Activated T-helper 17 cell treated with anti-CD3 and anti-CD28 coated beads, Interleukin-2, amount 50 U/mL, for 72 hours (primary cell): Measurements from ENCODE around the gene CDS1. TPM values are rescaled to one million over a fixed set of nuclear protein-coding genes. Genes with fewer than 3 reads are reported as not detected.
"Not testable (repeated sequence)": the region's sequence is repeated elsewhere in the genome, so short reads cannot be mapped to it uniquely, and the experiment has no call there.

Source experiments
- ATAC-seq: fragments of 150-1000 bp; cut with Tn5 transposase; replicated peaks from 2 replicates; pipeline ENCODE4 v1.10.0; 2021; ENCODE audit warnings: mild to moderate bottlenecking, moderate library complexity
- H3K27ac Mint-ChIP-seq: one replicate; pipeline ENCODE4 v1.8.0; 2022; ENCODE audit warnings: mixed read lengths
- H3K27me3 Mint-ChIP-seq: one replicate; pipeline ENCODE4 v1.8.0; 2022; ENCODE audit warnings: mixed read lengths
- H3K36me3 Mint-ChIP-seq: one replicate; pipeline ENCODE4 v1.8.0; 2022; ENCODE audit warnings: low read depth, mild to moderate bottlenecking, mixed read lengths
- H3K4me1 Mint-ChIP-seq: one replicate; pipeline ENCODE4 v1.8.0; 2022; ENCODE audit warnings: mixed read lengths
- H3K4me3 Mint-ChIP-seq: one replicate; pipeline ENCODE4 v1.8.0; 2022; ENCODE audit warnings: mild to moderate bottlenecking, mixed read lengths
- H3K9me3 Mint-ChIP-seq: one replicate; pipeline ENCODE4 v1.8.0; 2022; ENCODE audit warnings: mixed read lengths
- total RNA-seq, 2 donors: library from RNA; stranded (reverse); gene quantifications; one replicate each; pipeline ENCODE4 v1.2.3, GENCODE V29; 2022

The CDS1 gene
- total RNA-seq, 2 donors from 2014 or later: 0.15 to 0.16 TPM

DNA sequence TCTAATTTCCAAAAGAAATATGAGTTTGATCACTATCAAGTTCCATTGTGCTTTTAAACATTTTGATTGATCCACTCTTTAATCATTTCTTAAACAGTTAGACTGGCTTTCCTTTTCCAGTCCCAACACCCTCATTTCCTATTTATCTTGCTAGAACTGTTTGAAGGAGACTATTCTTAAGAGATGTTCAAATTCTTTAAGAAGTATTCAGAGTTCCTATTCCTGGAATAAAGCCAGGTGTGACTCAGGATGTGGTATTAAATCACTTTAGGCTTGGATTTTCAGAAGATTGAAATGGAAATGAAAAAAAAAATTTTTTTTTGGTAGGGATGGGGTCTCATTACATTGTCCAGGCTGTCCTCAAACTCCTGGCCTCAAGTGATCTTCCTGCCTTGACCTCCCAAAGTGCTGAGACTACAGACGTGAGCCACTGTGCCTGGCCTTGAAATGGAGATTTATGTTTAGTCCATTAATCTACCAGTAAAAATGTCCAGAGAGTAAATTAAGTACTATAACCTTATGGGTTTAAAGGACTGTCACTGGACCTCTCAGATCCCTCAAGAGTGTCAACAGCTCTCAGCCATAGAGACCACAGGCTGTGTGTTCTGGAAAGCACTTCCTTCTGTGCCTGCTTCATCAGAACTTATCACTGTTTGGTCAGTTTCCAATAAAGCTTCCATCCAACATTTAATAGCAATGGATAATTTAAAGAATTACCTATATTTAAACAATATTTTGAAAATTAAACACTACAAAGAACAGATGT is 90.7 kb downstream of the CDS1 start:
- Mint-ChIP-seq H3K4me3 (no peak overlapping the region), H3K4me1 (no peaks in the 10 kb centered on the region), H3K27ac (no peak overlapping the region), H3K9me3 (no peaks in the 10 kb centered on the region), H3K36me3 (no peaks in the 10 kb centered on the region), H3K27me3 (no peaks in the 10 kb centered on the region)
- no peak for ATAC-seq

DNA sequence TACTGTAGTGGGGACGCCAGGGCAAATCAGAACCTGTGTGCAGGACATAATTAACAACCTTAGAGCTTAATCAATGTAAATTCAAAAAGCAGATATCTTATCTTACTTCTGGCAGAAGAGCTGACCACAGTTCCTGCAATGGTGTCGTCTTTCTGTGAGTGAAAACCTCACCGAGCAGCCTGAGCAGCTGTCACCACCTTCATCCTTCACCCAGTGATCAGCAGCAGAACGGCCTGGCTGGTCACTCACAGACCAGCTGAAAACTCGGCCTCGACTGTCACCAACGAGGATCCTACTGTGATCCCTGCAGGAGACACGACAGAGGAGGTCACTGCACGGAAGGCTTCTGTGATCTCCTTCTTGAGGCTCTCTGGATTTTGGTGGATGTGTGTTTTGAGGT is 94.2 kb downstream of the CDS1 start:
- Mint-ChIP-seq H3K4me3 (no peak overlapping the region), H3K27me3 (no peaks in the 10 kb centered on the region), H3K9me3 (no peaks in the 10 kb centered on the region), H3K27ac (no peak overlapping the region), H3K36me3 (no peaks in the 10 kb centered on the region), H3K4me1 (no peaks in the 10 kb centered on the region)
- no peak for ATAC-seq

DNA sequence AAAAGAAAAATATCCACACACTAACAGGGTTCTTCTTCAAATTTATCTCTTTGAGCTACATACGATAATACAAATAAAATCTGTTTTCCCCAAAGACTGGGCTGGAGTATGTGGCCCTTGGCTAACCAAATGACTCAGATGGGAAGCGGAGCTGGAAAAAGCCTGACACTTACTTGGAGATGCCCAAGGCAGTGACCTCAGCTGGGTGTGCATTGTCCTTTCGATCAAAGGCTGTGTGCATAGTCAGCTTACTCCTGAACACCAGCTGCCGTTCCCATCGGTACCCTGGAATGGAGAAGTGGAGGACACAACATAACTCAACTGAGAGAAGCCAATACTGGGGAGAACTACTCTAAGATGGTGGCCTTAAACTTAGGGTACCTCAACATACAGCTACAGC is 95.1 kb downstream of the CDS1 start:
- Mint-ChIP-seq H3K36me3 (no peaks in the 10 kb centered on the region), H3K4me3 (no peak overlapping the region), H3K27me3 (no peaks in the 10 kb centered on the region), H3K9me3 (no peaks in the 10 kb centered on the region), H3K4me1 (no peaks in the 10 kb centered on the region), H3K27ac (no peak overlapping the region)
- no peak for ATAC-seq

DNA sequence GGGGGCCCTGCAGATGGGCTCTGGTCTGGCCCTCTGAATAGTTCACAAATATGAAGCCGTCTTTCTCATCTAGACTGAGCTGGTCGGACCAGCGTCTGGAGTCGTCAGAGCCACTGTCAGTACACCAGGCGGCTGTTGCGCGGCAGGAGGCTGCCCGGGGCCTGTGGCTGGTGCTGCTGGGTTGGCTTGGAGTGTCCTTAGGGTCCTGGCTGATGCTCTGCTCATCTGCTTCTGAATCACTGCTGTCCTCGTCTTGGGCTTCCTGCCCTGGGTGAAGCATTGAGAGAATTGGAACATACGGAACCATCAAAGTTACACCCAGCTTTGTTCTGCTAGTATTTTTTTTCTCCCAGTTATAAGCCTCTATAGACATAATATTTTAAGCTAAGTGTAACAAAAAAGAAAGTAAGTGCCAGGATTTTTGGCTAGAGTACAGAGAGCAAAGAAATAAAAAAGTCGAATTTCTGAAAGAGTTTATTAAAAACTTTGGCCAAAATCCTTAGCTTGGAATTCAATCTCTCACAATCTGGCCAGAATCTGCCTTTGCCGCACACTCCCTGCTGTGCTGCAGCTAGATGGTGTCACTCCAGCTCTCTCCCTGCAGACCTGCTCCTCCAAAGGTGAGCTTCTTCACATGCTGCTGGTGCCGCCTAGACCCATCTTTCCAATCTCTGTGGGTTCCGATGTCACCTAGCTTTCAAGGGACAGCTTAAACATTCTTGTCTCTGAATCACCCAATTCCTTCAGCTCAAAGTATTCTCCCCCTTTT is 96.2 kb downstream of the CDS1 start:
- Mint-ChIP-seq H3K36me3 (no peaks in the 10 kb centered on the region), H3K4me1 (no peaks in the 10 kb centered on the region), H3K27me3 (no peaks in the 10 kb centered on the region), H3K9me3 (no peaks in the 10 kb centered on the region), H3K4me3 (no peak overlapping the region), H3K27ac (no peak overlapping the region)
- no peak for ATAC-seq

DNA sequence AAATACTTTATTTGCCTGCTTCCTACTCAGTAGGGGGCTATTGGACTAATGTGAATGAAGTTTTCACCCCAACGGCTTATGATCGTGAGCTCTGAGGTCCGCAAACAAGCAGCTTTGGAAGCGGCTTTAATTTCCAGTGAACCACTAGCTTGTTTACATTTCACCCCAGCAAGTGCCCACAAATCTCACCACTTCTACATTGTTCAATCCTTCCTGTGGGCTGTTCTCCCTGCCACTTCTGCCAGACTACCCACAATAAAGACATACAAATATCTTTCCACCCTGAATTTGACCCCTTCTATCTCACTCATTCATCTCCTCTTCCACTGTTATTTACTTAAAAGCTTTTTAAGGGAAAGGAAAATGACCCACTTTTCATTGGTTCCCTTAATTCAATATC is 98.0 kb downstream of the CDS1 start:
- H3K4me1 Mint-ChIP-seq: no peaks in the 10 kb centered on the region
- H3K27ac Mint-ChIP-seq: no peak overlapping the region
- H3K4me3 Mint-ChIP-seq: no peak overlapping the region
- H3K36me3 Mint-ChIP-seq: no peaks in the 10 kb centered on the region
- H3K9me3 Mint-ChIP-seq: no peaks in the 10 kb centered on the region
- ATAC-seq: no peak
- no peaks in the 10 kb centered on the region for H3K27me3 Mint-ChIP-seq

DNA sequence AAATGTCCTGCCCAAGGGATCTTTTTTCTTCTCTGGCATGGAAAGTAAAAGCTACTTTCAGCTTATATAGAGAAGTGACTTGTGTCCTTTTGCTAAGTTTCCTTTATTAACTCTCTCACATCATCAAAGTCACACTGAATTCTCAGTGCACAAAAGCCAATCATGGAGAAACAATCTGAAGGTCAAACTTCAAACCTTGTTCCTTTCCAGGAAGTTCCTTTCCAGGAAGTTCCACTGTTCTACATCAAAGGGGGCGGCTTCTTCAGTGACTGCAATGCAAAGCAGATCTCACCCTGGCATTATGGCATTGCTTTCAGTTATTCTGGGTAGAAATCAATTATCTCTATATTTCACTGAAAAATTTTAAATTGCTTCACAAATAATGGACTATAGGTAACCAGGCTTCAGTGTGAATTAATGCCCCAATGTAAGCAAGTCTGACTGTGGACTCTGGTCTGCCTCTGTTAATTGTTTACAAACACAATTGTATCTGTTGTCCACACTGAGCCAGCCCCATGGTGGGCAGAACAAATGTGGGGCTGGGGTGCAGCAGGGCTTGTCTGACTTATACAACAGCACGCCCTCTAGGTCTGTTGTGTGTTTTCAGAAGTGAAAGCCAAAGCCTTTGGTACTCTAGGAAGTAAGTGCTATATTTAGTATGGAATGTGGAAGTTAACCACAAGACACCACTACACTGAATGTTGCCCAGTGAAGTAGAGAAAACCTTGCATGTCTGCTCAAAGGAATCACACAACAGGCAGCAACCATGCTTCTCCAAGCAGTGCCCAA is 98.8 kb downstream of the CDS1 start:
- no peak overlapping the region for H3K27ac Mint-ChIP-seq
- no peaks in the 10 kb centered on the region for H3K4me1 Mint-ChIP-seq
- H3K27me3 Mint-ChIP-seq: no peaks in the 10 kb centered on the region
- H3K9me3 Mint-ChIP-seq: no peaks in the 10 kb centered on the region
- no peak overlapping the region for H3K4me3 Mint-ChIP-seq
- ATAC-seq: peak; percentile 21
- no peaks in the 10 kb centered on the region for H3K36me3 Mint-ChIP-seq

DNA sequence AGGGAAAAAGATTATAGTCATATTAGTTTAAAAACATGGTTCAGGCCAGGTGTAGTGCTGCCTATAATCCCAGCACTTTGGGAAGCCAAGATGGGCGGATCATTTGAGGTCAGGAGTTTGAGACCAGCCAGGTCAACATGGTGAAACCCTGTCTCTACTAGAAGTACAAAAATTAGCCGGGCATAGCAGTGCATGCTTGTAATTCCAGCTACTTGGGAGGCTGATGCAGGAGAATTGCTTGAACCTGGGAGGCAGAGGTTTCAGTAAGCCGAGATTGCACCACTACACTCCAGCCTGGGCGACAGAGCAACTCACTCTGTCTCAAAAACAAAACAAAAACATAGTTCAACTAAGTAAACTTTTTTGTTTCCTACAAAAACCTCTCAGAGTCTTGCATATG is 99.7 kb downstream of the CDS1 start:
- not testable (repeated sequence) for H3K27me3 Mint-ChIP-seq, H3K9me3 Mint-ChIP-seq, H3K4me1 Mint-ChIP-seq, H3K4me3 Mint-ChIP-seq, H3K27ac Mint-ChIP-seq, ATAC-seq, H3K36me3 Mint-ChIP-seq

DNA sequence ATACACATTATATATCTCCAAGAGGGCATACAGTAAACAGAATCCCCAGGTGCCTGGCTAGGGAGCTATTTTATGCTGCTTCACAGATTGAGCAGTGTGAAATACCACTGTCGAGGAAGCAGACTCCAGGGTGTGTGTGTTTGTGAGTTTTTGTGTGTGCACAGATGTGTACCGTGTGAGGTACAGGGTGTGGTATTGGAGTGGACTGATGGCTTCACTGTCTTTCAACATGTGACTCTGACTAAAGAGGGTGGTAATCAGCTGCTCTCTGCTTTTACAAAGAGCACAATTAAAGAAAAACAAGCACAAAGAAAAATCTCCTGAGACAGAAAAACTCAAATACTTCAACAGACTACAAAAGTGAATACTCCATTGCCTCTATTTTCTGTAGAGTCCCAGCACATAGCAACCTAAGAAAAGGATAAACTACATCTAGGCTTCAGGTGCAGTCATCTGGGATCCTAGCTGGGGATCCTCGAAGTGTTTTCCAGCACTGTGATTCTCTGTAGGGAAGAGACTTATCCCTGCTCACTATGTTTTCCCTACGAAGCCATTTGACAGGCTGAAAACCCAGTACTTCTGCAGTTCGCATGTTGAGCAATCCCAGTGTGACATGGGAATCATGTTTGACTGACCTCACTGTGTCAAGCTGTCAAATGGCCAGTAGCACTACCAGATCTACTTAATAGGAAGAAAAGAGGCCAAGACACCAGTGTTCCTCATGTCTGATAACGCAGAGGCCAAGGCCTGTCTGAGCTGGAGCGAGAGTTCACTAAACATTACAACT is 100.3 kb downstream of the CDS1 start:
- Mint-ChIP-seq H3K27me3 (no peaks in the 10 kb centered on the region), H3K9me3 (no peaks in the 10 kb centered on the region), H3K4me3 (no peak overlapping the region), H3K4me1 (no peaks in the 10 kb centered on the region), H3K27ac (no peak overlapping the region), H3K36me3 (no peaks in the 10 kb centered on the region)
- ATAC-seq: no peak

DNA sequence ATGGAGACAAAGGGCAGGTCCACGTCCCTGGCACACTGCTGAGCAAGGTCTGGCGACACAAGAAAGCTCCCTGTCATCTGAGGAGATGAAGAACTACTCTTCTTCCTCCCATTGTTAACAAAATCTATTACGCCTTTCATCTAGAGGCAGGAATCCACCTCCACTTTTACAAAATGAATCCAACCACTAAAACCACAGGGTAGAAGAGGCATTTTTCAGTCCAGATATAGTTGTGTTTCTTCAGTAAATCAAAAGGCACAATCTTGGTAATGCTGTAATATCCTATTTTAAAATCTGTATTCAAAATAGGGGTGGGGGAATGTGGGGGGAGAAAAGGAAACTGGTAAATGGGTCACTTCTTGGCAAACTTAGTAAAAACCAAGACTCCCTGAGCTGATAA is 101.4 kb downstream of the CDS1 start:
- Mint-ChIP-seq H3K27ac (no peak overlapping the region), H3K36me3 (no peaks in the 10 kb centered on the region), H3K4me3 (no peak overlapping the region), H3K9me3 (no peaks in the 10 kb centered on the region), H3K27me3 (no peaks in the 10 kb centered on the region), H3K4me1 (no peaks in the 10 kb centered on the region)
- ATAC-seq: peak; percentile 28

DNA sequence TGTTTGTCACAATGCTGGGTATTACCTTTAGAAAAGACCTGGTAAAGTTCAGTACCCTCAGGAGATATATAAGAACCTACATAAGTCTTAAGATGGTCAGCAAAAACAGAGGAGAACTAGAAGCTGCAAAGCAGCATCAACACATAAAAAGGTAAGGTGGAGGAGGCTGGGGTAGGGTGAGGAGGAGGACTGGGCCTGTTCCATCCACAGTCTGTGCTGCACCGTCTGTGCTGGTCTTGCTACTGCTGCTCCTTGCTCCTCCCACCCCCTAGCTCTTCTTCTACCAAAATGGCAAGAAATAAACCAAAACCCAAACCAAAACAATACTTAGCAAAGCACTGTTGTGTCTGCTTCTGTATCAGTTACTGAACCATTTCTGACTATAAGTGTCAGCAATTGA is 102.2 kb downstream of the CDS1 start:
- no peak overlapping the region for H3K4me3 Mint-ChIP-seq
- no peaks in the 10 kb centered on the region for H3K4me1 Mint-ChIP-seq
- ATAC-seq: no peak
- H3K36me3 Mint-ChIP-seq: no peaks in the 10 kb centered on the region
- no peaks in the 10 kb centered on the region for H3K27me3 Mint-ChIP-seq
- no peak overlapping the region for H3K27ac Mint-ChIP-seq
- H3K9me3 Mint-ChIP-seq: no peaks in the 10 kb centered on the region

DNA sequence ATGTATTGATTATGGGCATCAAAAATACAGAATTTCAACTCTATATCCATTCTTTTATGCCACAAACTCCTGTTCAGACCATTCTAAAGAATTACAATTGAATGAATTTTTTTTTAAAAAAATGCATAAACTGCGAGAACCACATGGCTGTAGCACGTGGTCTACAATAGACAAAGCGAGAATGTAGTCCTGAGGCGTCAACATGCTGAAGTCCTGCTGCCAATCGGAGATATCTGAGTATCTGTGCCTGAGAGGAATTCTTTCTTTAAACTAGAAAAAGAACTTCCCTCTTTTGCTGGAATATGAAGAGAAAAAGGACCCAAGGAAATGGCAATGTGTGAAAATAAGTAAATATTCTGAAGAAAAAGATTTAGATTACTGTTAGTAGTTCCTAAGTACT is 105.7 kb downstream of the CDS1 start:
- no peak overlapping the region for H3K4me3 Mint-ChIP-seq
- no peaks in the 10 kb centered on the region for H3K9me3 Mint-ChIP-seq
- no peaks in the 10 kb centered on the region for H3K27me3 Mint-ChIP-seq
- ATAC-seq: no peak
- no peak overlapping the region for H3K27ac Mint-ChIP-seq
- no peaks in the 10 kb centered on the region for H3K36me3 Mint-ChIP-seq
- peaks cover 6% of the 10 kb centered on the region for H3K4me1 Mint-ChIP-seq

DNA sequence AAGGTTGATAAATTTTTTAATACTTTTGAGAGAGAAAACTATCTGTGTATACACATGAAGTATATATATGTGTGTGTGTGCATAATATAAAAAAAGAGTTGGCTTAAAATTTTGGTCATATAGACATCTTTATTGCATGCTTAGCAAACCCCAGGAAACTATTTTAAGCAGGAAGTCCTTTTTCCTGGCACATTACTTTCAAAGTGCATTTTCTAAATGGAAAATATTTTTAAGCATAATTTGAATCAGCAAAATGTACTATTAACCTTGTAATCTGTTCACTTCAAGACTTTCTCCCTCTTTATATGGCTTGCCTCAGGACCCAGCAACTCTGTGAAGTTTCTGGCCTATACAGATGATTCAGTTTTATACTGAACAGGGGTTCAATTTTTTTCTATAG is 106.3 kb downstream of the CDS1 start:
- Mint-ChIP-seq H3K4me3 (no peak overlapping the region), H3K36me3 (no peaks in the 10 kb centered on the region), H3K9me3 (no peaks in the 10 kb centered on the region), H3K27ac (no peak overlapping the region), H3K27me3 (no peaks in the 10 kb centered on the region), H3K4me1 (peaks cover 6% of the 10 kb centered on the region)
- no peak for ATAC-seq

DNA sequence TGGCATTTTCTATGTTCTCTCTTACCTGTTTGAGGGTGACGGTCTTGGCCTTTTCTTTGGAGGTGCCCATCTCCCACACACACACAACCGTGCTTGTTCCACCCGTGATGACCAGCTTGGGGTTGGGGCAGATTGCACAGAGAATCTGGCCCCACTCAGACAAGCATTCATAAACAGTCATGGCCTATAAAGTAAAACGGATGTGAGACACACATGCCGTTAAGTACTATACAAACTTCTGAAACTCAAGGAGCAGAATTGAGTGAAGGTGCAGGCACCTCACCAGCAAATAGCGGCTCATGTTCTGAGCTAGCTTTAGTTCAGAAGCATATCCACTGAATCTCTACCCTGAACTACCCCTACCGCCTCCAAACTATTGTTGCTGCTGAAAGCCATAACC is 107.6 kb downstream of the CDS1 start:
- Mint-ChIP-seq H3K4me1 (peaks cover 6% of the 10 kb centered on the region), H3K36me3 (no peaks in the 10 kb centered on the region), H3K9me3 (no peaks in the 10 kb centered on the region), H3K27me3 (no peaks in the 10 kb centered on the region), H3K27ac (no peak overlapping the region), H3K4me3 (peak overlapping the region; percentile 18)
- ATAC-seq: peak; percentile 30

DNA sequence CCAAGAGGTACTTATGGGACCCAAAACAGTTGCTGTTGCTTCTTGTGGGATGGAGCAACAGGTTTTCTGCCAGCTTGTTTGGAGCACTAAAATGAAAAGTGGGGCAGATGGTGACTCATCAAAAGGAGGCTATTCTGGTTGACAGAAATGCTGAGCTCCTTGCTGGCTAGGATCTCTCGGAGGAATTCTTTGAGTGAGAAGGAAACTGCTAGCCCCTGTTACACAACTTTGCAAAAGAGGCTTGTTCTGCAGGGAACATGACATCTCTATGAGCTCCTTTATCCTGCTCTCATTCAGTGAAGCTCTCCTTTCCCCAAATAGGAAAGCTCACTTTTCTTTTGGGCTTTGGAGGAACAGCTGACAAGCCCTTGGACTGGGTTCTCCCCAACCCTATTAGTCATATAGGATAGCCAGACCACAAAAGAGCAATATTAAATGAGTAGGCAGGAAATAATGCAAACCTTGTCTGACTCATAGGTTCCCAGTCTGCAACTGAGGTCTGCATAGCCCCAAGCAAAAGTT is 108.3 kb downstream of the CDS1 start:
- Mint-ChIP-seq H3K4me3 (peak overlapping the region; percentile 18), H3K27ac (no peak overlapping the region), H3K27me3 (no peaks in the 10 kb centered on the region), H3K4me1 (peaks cover 6% of the 10 kb centered on the region), H3K36me3 (no peaks in the 10 kb centered on the region), H3K9me3 (no peaks in the 10 kb centered on the region)
- ATAC-seq: peak; percentile 89
